ENCODE results near the gene VIT.

- TF ChIP-seq CTCF (IDR thresholded peaks at IDR 0.05) (no peak), EP300 (IDR thresholded peaks at IDR 0.05) (no peak), POLR2A (IDR thresholded peaks at IDR 0.05) (no peak)
Observed at GRCh38 chr2:36801088-36801487, 104.6 kb downstream of the VIT start.
